ENCODE results near the gene GPR84. TPM values are rescaled to one million over a fixed set of nuclear protein-coding genes. Genes with fewer than 3 reads are reported as not detected.
A peak's percentile ranks its signal among the peaks of the same experiment; 100 is the strongest.

The GPR84 gene
- total RNA-seq, 4 donors from 2014 or later = not detected

- no peaks in the 10 kb centered on the region for H3K9me3 ChIP-seq
- peak; percentile 96 for DNase-seq
- H3K36me3 ChIP-seq = no peaks in the 10 kb centered on the region
- H3K27ac ChIP-seq = peak overlapping the region; percentile 75 to 88 (median 82)
- in situ Hi-C loops (cut with MboI; ENCODE audit: low pct_ligation_motif_present in 1 of 4, low pct_unique_long_range_greater_than_20kb in 1 of 4, low sequenced_read_pairs in 3 of 4) = no loop called here
- peaks cover 0 to 41% (median 21%) of the 10 kb centered on the region in 4 donors for H3K4me1 ChIP-seq
- peak; percentile 26 for TF ChIP-seq POLR2A (IDR thresholded peaks at IDR 0.05)
- TF ChIP-seq EP300 (IDR thresholded peaks at IDR 0.05; ENCODE audit: low read depth) = peak; percentile 19
- TF ChIP-seq, protein P1, sequence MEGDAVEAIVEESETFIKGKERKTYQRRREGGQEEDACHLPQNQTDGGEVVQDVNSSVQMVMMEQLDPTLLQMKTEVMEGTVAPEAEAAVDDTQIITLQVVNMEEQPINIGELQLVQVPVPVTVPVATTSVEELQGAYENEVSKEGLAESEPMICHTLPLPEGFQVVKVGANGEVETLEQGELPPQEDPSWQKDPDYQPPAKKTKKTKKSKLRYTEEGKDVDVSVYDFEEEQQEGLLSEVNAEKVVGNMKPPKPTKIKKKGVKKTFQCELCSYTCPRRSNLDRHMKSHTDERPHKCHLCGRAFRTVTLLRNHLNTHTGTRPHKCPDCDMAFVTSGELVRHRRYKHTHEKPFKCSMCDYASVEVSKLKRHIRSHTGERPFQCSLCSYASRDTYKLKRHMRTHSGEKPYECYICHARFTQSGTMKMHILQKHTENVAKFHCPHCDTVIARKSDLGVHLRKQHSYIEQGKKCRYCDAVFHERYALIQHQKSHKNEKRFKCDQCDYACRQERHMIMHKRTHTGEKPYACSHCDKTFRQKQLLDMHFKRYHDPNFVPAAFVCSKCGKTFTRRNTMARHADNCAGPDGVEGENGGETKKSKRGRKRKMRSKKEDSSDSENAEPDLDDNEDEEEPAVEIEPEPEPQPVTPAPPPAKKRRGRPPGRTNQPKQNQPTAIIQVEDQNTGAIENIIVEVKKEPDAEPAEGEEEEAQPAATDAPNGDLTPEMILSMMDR (IDR thresholded peaks at IDR 0.05) = no peak
- peak; percentile 72 to 79 (median 78) for TF ChIP-seq POLR2AphosphoS5 (IDR thresholded peaks at IDR 0.05)
- intact Hi-C loops (cut with DNase I; ENCODE audit: low total_unique reads) = loop anchor here (2.0 kb wide), 1 partner anchor 28 kb away; no protein-coding TSS in a partner anchor
- 1 to 5% methylated on average over 8 to 40 of the region's 40 CpGs for WGBS, 2 donors (ENCODE audit: low coverage in 1 of 2)
- no peaks in the 10 kb centered on the region for H3K27me3 ChIP-seq
- peak overlapping the region; percentile 45 to 81 (median 53) for H3K4me3 ChIP-seq
Observed at GRCh38 chr12:54358945-54359761, 5.1 kb downstream of the GPR84 start.

- no peaks in the 10 kb centered on the region for H3K9me3 ChIP-seq
- peak; percentile 32 for DNase-seq
- H3K4me1 ChIP-seq = peaks cover 0 to 45% (median 25%) of the 10 kb centered on the region in 4 donors
- WGBS, 2 donors (ENCODE audit: low coverage in 1 of 2) = 9% methylated on average over 14 to 15 of the region's 15 CpGs
- in situ Hi-C loops (cut with MboI; ENCODE audit: low pct_ligation_motif_present in 1 of 4, low pct_unique_long_range_greater_than_20kb in 1 of 4, low sequenced_read_pairs in 3 of 4) (no loop called here), intact Hi-C loops (cut with DNase I; ENCODE audit: low total_unique reads) (loop anchor here (2.0 kb wide), 1 partner anchor 28 kb away; no protein-coding TSS in a partner anchor)
- TF ChIP-seq POLR2A (IDR thresholded peaks at IDR 0.05) = no peak
- no peak for TF ChIP-seq POLR2AphosphoS5 (IDR thresholded peaks at IDR 0.05)
- TF ChIP-seq, protein P1 (IDR thresholded peaks at IDR 0.05) = no peak
- TF ChIP-seq EP300 (IDR thresholded peaks at IDR 0.05; ENCODE audit: low read depth) = no peak
- H3K27me3 ChIP-seq = no peaks in the 10 kb centered on the region
- H3K4me3 ChIP-seq = peak overlapping the region; percentile 45 to 81 (median 53)
- H3K36me3 ChIP-seq = no peaks in the 10 kb centered on the region
- peak overlapping the region; percentile 75 to 88 (median 82) for H3K27ac ChIP-seq
Observed at GRCh38 chr12:54358191-54358944, 5.9 kb downstream of the GPR84 start.

DNA sequence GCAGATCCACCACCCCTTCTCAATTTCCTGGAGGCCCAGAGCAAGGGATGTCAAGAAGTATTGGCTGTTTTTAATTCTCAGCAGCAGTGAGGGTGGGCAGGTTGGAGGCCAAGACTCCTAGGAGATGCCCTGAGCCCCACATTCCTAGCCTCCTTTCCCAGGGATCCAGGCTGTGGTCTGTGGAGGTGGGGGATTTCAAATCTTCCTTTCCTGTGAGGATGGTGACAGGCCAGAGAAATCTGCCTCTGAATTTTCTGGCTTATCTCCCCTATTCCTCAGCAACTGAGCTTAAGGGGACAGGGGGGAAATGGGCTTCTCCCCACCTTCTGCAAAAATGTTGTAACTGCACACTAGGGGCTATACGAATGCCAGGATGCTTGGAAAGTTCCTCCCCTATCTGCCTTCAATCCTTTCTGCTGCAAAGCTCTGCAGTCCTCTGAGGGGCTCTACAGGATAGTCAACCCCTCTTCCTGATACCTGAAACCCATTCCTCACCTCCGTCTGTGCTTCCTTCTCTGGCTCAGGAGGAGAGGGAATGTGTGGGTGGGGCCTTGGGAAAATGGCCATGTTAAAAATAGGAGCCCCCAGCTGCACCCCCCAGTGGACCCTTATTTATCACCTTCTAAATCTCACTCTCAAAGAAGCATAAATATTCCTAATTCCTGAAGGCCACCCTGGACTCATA, 6.6 kb downstream of the GPR84 start:
- Histone ChIP-seq H3K27ac (peak overlapping the region; percentile 75 to 88 (median 82)), H3K9me3 (no peaks in the 10 kb centered on the region), H3K36me3 (no peaks in the 10 kb centered on the region), H3K4me1 (peaks cover 5 to 53% (median 30%) of the 10 kb centered on the region in 4 donors), H3K4me3 (no peak overlapping the region), H3K27me3 (no peaks in the 10 kb centered on the region)
- TF ChIP-seq POLR2AphosphoS5 (IDR thresholded peaks at IDR 0.05) (no peak), EP300 (IDR thresholded peaks at IDR 0.05; ENCODE audit: low read depth) (no peak), POLR2A (IDR thresholded peaks at IDR 0.05) (no peak)
- TF ChIP-seq, protein P1 (IDR thresholded peaks at IDR 0.05) = no peak
- DNase-seq = no peak
- intact Hi-C loops (cut with DNase I; ENCODE audit: low total_unique reads) (loop anchor here (2.0 kb wide), 1 partner anchor 27 kb away; no protein-coding TSS in a partner anchor), in situ Hi-C loops (cut with MboI; ENCODE audit: low pct_ligation_motif_present in 1 of 4, low pct_unique_long_range_greater_than_20kb in 1 of 4, low sequenced_read_pairs in 3 of 4) (no loop called here)
- 67 to 82% methylated on average over 1 to 2 of the region's 2 CpGs for WGBS, 2 donors (ENCODE audit: low coverage in 1 of 2)

Data from transverse colon (tissue), 4 donors.